Upper lobe of right lung (tissue), 1 donor: ENCODE results near the gene MGAT1. TPM values are rescaled to one million over a fixed set of nuclear protein-coding genes. Genes with fewer than 3 reads are reported as not detected.

ENCODE experiments used
- ATAC-seq: fragments of 200-7000 bp; cut with Tn5 transposase; one replicate; pipeline ENCODE4 v1.9.1; 2020; ENCODE audit warnings: mild to moderate bottlenecking, moderate library complexity
- DNase-seq: peaks from one replicate; pipeline ENCODE4 v3.0.0-alpha.2; 2020
- H3K27ac ChIP-seq: fragments of 200-600 bp; one replicate; pipeline ENCODE4 v1.8.0; 2022
- H3K27me3 ChIP-seq: fragments of 200-600 bp; one replicate; pipeline ENCODE4 v1.8.0; 2022; ENCODE audit warnings: mild to moderate bottlenecking
- H3K36me3 ChIP-seq: fragments of 200-600 bp; one replicate; pipeline ENCODE4 v1.8.0; 2022
- H3K4me1 ChIP-seq: fragments of 200-600 bp; one replicate; pipeline ENCODE4 v1.8.0; 2022
- H3K4me3 ChIP-seq: fragments of 200-600 bp; one replicate; pipeline ENCODE4 v1.8.0; 2022; ENCODE audit warnings: mild to moderate bottlenecking
- H3K9me3 ChIP-seq: fragments of 200-600 bp; one replicate; pipeline ENCODE4 v1.8.0; 2022
- CTCF ChIP-seq: fragments of 200-600 bp; IDR thresholded peaks from one replicate; pipeline ENCODE4 v1.8.0; 2022; ENCODE audit warnings: antibody characterized with exemption
- intact Hi-C: fragments of 100-400 bp; cut with DNase I; formaldehyde crosslinking; loops from one replicate; pipeline ENCODE4 v1.11.0; 2022
- total RNA-seq: library from RNA; stranded (reverse); fragmentation: NEBNext Ultra II Directional; extraction: Animal tissue kit (Norgen Biotek cat#: 25700); gene quantifications from one replicate; pipeline ENCODE4 v1.2.1, GENCODE V29; 2021
- donor health status: DM: no; HTN: yes; CAD: no; lungs with severe emphysema.

The MGAT1 gene
- total RNA-seq, 1 donor from 2014 or later = 216 TPM

DNA sequence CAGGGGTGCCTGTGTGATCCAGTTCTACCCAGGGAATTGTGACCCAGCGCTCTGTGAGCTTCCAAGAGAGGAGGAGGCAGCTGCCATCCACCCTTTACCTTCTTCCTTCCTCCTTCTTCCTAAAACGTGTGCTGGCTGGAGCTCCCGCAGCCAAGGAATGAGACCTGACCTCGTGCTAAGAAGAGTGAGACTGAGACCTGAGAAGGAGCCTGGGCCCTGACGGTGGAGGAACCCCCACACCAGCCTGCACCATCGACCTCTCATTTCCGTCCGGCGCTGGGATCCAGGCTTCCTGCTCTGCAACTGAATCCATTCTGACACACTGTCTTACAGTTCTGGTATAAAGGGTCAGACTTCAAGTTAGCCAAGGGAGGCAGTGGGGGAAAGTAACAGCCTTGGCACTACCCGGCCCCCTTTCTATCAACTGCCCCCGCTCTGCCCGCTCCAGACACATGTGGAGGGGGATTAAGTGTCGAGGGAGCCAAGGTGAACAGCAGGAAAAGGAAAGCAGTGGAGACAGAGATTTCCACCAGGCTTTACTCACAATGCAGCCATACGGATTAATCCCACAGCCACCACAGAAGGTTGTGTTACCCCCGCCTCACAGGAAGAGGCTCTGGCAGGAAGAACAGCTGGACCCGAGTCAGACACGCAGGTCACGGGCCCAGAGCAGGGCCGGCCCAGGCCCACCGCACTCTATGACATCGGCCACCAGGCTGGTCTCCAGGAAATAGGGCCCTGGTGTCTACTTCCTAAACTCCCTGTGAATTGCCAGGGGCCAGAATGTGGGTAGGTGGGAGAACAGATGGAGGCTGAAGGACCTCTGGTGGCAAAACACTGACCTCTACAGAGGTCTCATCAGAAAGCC, 15.8 kb downstream of the MGAT1 start:
- DNase-seq = peak; percentile 57
- H3K4me1 ChIP-seq = peaks cover 40% of the 10 kb centered on the region
- no peak for TF ChIP-seq CTCF
- H3K4me3 ChIP-seq = no peak overlapping the region
- no peaks in the 10 kb centered on the region for H3K9me3 ChIP-seq
- ATAC-seq = no peak
- peaks cover 30% of the 10 kb centered on the region for H3K36me3 ChIP-seq
- peak overlapping the region; percentile 69 for H3K27ac ChIP-seq
- no peaks in the 10 kb centered on the region for H3K27me3 ChIP-seq
- intact Hi-C loops = no loop called here

GRCh38 chr5:180785794-180786221, 16.8 kb downstream of the MGAT1 start:
- H3K9me3 ChIP-seq = no peaks in the 10 kb centered on the region
- H3K4me1 ChIP-seq = peaks cover 40% of the 10 kb centered on the region
- H3K36me3 ChIP-seq = peaks cover 21% of the 10 kb centered on the region
- DNase-seq (peak; percentile 66), ATAC-seq (peak; percentile 56)
- intact Hi-C loops = no loop called here
- H3K4me3 ChIP-seq = no peak overlapping the region
- no peaks in the 10 kb centered on the region for H3K27me3 ChIP-seq
- no peak for TF ChIP-seq CTCF
- H3K27ac ChIP-seq = peak overlapping the region; percentile 69

GRCh38 chr5:180785121-180785781, 17.4 kb downstream of the MGAT1 start:
- intact Hi-C loops = no loop called here
- no peak overlapping the region for H3K4me3 ChIP-seq
- H3K27me3 ChIP-seq = no peaks in the 10 kb centered on the region
- H3K9me3 ChIP-seq = no peaks in the 10 kb centered on the region
- peaks cover 36% of the 10 kb centered on the region for H3K4me1 ChIP-seq
- DNase-seq (peak; percentile 66), ATAC-seq (peak; percentile 34)
- H3K27ac ChIP-seq = peak overlapping the region; percentile 69
- peaks cover 15% of the 10 kb centered on the region for H3K36me3 ChIP-seq
- no peak for TF ChIP-seq CTCF

GRCh38 chr5:180784497-180785097, 18.0 kb downstream of the MGAT1 start:
- ATAC-seq (peak; percentile 84), DNase-seq (peak; percentile 84)
- Histone ChIP-seq H3K27me3 (no peaks in the 10 kb centered on the region), H3K4me3 (no peak overlapping the region), H3K27ac (peak overlapping the region; percentile 69), H3K36me3 (peaks cover 9% of the 10 kb centered on the region), H3K9me3 (no peaks in the 10 kb centered on the region), H3K4me1 (peaks cover 34% of the 10 kb centered on the region)
- peak; percentile 79 for TF ChIP-seq CTCF
- intact Hi-C loops = no loop called here

DNA sequence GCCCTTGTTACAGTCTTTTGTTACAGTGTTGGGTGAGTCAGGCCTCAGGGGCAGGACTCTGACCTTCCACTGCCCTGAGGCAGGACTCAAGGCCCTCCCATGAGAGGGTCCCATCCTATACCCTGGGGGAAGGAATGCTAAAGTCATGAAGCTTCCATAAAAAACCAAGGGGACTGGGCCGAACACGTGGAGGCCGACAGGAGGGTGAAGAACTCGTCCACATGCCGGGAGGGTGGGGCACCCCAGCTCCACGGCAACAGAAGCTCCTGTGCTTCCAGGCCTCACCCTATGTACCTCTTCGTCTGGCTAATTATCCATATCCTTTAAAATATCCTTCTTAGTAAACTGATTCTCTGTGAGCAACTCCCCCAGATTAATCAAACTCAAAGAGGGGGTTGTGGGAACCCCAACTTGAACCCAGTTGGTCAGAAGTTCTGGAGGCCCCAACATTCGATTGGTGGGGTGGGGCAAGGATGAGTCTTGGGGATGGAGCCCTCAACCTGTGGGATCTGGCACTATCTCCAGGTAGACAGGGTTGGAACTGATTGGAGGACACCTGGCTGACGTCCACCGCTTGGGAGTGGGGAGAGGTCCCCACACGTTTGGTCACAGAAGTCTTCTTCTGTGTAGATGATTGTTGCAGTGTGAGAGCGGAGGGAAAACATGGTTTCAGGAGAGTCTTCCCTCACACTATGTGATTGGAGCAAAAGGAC, 19.1 kb downstream of the MGAT1 start:
- intact Hi-C loops = no loop called here
- Histone ChIP-seq H3K9me3 (no peaks in the 10 kb centered on the region), H3K27ac (no peak overlapping the region), H3K27me3 (no peaks in the 10 kb centered on the region), H3K4me1 (peaks cover 34% of the 10 kb centered on the region), H3K4me3 (no peak overlapping the region), H3K36me3 (no peaks in the 10 kb centered on the region)
- DNase-seq (peak; percentile 54), ATAC-seq (no peak)
- no peak for TF ChIP-seq CTCF
